Measurements from ENCODE around the gene ZNF511. TPM values are rescaled to one million over a fixed set of nuclear protein-coding genes. Genes with fewer than 3 reads are reported as not detected.

Gene ZNF511
- total and polyA plus RNA-seq, 2 experiments from 2014 or later, result 53.7 to 150 TPM

DNA sequence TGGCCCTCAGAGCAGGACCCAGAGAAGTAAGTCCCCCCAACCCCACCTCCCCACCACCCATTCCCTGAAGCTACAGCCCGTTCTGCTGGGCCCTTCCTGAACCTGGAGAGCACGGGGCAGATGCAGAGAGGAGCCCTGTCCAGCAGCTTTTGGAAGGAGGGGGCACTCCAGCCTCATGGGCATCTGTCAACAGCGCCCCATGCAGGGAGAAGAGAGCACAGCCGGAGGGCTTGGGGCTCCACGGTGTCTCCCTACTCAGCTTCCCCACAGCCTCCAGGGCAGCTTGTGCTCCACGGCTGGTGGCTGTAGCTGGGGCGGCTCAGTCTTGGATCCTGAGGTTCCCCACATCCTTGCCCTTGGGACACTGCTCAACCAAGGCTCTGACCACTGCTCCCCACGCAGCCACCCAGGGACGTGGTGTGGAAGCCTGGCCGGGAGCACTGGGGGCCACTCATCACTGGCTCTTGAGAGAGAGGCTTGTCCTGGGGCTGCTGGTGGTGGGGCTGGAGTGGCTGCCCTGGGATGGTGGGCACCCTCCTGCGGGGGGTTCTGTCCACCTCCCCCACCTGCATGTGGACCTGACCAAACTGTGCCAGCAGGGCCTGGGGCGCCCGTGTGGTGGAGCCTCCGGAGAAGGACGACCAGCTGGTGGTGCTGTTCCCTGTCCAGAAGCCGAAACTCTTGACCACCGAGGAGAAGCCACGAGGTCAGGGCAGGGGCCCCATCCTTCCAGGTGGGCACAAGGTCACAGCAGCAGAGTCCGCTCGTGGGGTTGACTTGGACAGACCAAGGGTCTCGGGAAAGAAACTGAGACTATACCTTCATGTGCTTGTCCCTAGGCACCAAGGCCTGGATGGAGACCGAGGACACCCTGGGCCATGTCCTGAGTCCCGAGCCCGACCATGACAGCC is 42.9 kb downstream of the ZNF511 start:
- no peak for TF ChIP-seq CTCF (IDR thresholded peaks at IDR 0.05; ENCODE audit: low read depth, low read length)
- no peak for DNase-seq (ENCODE audit: low read depth in 1 of 2, low spot score in 1 of 2)
- no peak overlapping the region for H3K4me3 ChIP-seq
- no peaks in the 10 kb centered on the region for H3K9me3 ChIP-seq (ENCODE audit: low read depth)
- H3K36me3 ChIP-seq, result no peaks in the 10 kb centered on the region
- no peaks in the 10 kb centered on the region for H3K27me3 ChIP-seq
- H3K27ac ChIP-seq, result no peak overlapping the region
- no peaks in the 10 kb centered on the region for H3K4me1 ChIP-seq (ENCODE audit: low read depth)

DNA sequence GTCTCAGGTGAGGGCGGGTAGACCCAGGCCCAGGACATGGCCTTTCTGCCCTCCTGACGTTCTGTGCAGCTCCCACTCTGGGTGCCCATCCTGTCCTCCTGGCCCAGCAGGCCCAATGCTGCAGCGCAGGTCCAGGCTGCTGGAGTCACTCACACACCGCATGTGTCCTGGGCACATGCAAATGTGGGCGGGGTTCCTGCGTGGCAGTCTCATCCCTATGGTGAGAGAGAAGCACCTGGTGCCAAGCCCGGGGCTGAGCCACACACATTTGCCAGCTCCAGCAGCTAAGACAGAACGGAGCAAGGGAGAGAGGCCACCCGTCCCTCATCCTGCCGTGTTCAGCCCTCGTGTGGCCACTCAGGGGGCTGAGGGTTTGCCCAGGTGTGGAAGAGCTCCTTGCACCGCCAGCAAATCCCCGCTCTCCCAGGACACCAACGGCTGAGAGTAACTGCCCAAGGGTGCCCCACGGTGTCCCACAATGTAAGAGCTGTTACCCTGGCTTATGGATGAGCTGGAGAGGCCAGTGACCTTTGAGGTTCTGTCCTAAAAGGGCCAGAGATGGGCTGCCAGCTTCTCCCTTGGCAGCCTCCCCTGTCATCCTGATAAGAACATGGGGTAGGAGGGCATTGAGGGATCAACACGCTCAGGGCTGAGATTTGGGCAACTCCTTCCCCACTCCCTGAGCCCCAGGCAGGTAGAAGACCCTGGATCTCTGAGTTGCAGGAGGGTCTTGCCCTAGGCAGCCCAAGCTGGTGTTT is 44.7 kb downstream of the ZNF511 start:
- H3K4me1 ChIP-seq (ENCODE audit: low read depth), result no peaks in the 10 kb centered on the region
- H3K36me3 ChIP-seq, result no peaks in the 10 kb centered on the region
- no peak for TF ChIP-seq CTCF (IDR thresholded peaks at IDR 0.05; ENCODE audit: low read depth, low read length)
- H3K4me3 ChIP-seq, result no peak overlapping the region
- H3K27ac ChIP-seq, result no peak overlapping the region
- no peaks in the 10 kb centered on the region for H3K27me3 ChIP-seq
- DNase-seq (ENCODE audit: low read depth in 1 of 2, low spot score in 1 of 2), result no peak
- H3K9me3 ChIP-seq (ENCODE audit: low read depth), result no peaks in the 10 kb centered on the region

- H3K36me3 ChIP-seq, result no peaks in the 10 kb centered on the region
- no peaks in the 10 kb centered on the region for H3K27me3 ChIP-seq
- no peak for DNase-seq (ENCODE audit: low read depth in 1 of 2, low spot score in 1 of 2)
- H3K4me1 ChIP-seq (ENCODE audit: low read depth), result no peaks in the 10 kb centered on the region
- no peak overlapping the region for H3K4me3 ChIP-seq
- TF ChIP-seq CTCF (IDR thresholded peaks at IDR 0.05; ENCODE audit: low read depth, low read length), result no peak
- H3K27ac ChIP-seq, result no peak overlapping the region
- no peaks in the 10 kb centered on the region for H3K9me3 ChIP-seq (ENCODE audit: low read depth)
These were observed 45.4 kb downstream of the ZNF511 start for GRCh38 chr10:133353988-133354605.

- Histone ChIP-seq H3K9me3 (ENCODE audit: low read depth) (no peaks in the 10 kb centered on the region), H3K27me3 (no peaks in the 10 kb centered on the region), H3K36me3 (no peaks in the 10 kb centered on the region), H3K4me3 (no peak overlapping the region), H3K4me1 (ENCODE audit: low read depth) (peaks cover 4% of the 10 kb centered on the region), H3K27ac (no peak overlapping the region)
- no peak for DNase-seq (ENCODE audit: low read depth in 1 of 2, low spot score in 1 of 2)
- TF ChIP-seq CTCF (IDR thresholded peaks at IDR 0.05; ENCODE audit: low read depth, low read length), result no peak
These were observed 46.0 kb downstream of the ZNF511 start for GRCh38 chr10:133354672-133355240.

- Histone ChIP-seq H3K9me3 (ENCODE audit: low read depth) (no peaks in the 10 kb centered on the region), H3K36me3 (no peaks in the 10 kb centered on the region), H3K27ac (no peak overlapping the region), H3K4me3 (no peak overlapping the region), H3K27me3 (no peaks in the 10 kb centered on the region), H3K4me1 (ENCODE audit: low read depth) (peaks cover 5% of the 10 kb centered on the region)
- TF ChIP-seq CTCF (IDR thresholded peaks at IDR 0.05; ENCODE audit: low read depth, low read length), result no peak
- no peak for DNase-seq (ENCODE audit: low read depth in 1 of 2, low spot score in 1 of 2)
These were observed 46.6 kb downstream of the ZNF511 start for GRCh38 chr10:133355266-133355665.

All from cardiac muscle cell (in vitro differentiated cells and primary cell).